HG03558 (cell line): ENCODE measurements around the gene CNGB1.

Source experiments
- ATAC-seq: cut with Tn5 transposase; IDR thresholded peaks from one replicate; pipeline ENCODE4 v1.9.1; 2021; ENCODE audit warnings: moderate number of reproducible peaks; ENCODE audit not compliant: unreplicated experiment; ENCODE audit errors: extremely low read depth

CNGB1 gene

GRCh38 chr16:57997528-57998265, 26.8 kb upstream of the CNGB1 start:
- no peak for ATAC-seq

GRCh38 chr16:57997176-57997527, 26.2 kb upstream of the CNGB1 start:
- ATAC-seq: no peak

- no peak for ATAC-seq
Measured at GRCh38 chr16:57996406-57997175, 25.7 kb upstream of the CNGB1 start.

GRCh38 chr16:57995721-57996405, 24.9 kb upstream of the CNGB1 start:
- no peak for ATAC-seq

- ATAC-seq: no peak
Measured at GRCh38 chr16:57994778-57995177, 23.9 kb upstream of the CNGB1 start.

GRCh38 chr16:57994361-57994760, 23.4 kb upstream of the CNGB1 start:
- no peak for ATAC-seq

GRCh38 chr16:57993897-57994296, 23.0 kb upstream of the CNGB1 start:
- ATAC-seq: no peak

GRCh38 chr16:57993438-57993837, 22.5 kb upstream of the CNGB1 start:
- no peak for ATAC-seq

GRCh38 chr16:57992084-57992483, 21.2 kb upstream of the CNGB1 start:
- no peak for ATAC-seq

- ATAC-seq: no peak
Measured at GRCh38 chr16:57991551-57992059, 20.7 kb upstream of the CNGB1 start.

- ATAC-seq: no peak
Measured at GRCh38 chr16:57988929-57989328, 18.0 kb upstream of the CNGB1 start.

GRCh38 chr16:57987441-57988177, 16.7 kb upstream of the CNGB1 start:
- ATAC-seq: no peak

GRCh38 chr16:57986196-57986595, 15.3 kb upstream of the CNGB1 start:
- ATAC-seq: no peak

- ATAC-seq: no peak
Measured at GRCh38 chr16:57985204-57986181, 14.6 kb upstream of the CNGB1 start.

GRCh38 chr16:57984443-57985203, 13.7 kb upstream of the CNGB1 start:
- no peak for ATAC-seq

- ATAC-seq: no peak
Measured at GRCh38 chr16:57982385-57982784, 11.5 kb upstream of the CNGB1 start.

GRCh38 chr16:57981636-57982035, 10.7 kb upstream of the CNGB1 start:
- no peak for ATAC-seq

- no peak for ATAC-seq
Measured at GRCh38 chr16:57979006-57979585, 8.2 kb upstream of the CNGB1 start.
